KBM-7 (cell line): ENCODE measurements around the gene MFSD6.

Experiments used
- DNase-seq: peaks from one replicate; pipeline ENCODE4 v3.0.0-alpha.2; 2015
- in situ Hi-C: fragments of 300-500 bp; cut with MboI; formaldehyde crosslinking; loops from 2 replicates; pipeline ENCODE4 v1.14.3; 2020; ENCODE audit warnings: low sequenced_read_pairs, low pct_unique_long_range_greater_than_20kb, mixed read lengths

The MFSD6 gene

GRCh38 chr2:190402986-190403603 is 5.1 kb upstream of the MFSD6 start:
- in situ Hi-C loops, result no loop called here
- no peak for DNase-seq

- DNase-seq, result peak; percentile 85
- in situ Hi-C loops, result no loop called here
Observed at GRCh38 chr2:190404487-190404886, 3.7 kb upstream of the MFSD6 start.

GRCh38 chr2:190405070-190405469 is 3.1 kb upstream of the MFSD6 start:
- in situ Hi-C loops, result no loop called here
- no peak for DNase-seq

GRCh38 chr2:190405995-190406394 is 2.2 kb upstream of the MFSD6 start:
- in situ Hi-C loops, result no loop called here
- no peak for DNase-seq

- in situ Hi-C loops, result no loop called here
- no peak for DNase-seq
Observed at GRCh38 chr2:190406805-190407204, 1.4 kb upstream of the MFSD6 start.

GRCh38 chr2:190407246-190407661 is 901 bp upstream of the MFSD6 start:
- in situ Hi-C loops, result no loop called here
- no peak for DNase-seq

- peak; percentile 81 for DNase-seq
- in situ Hi-C loops, result no loop called here
Observed at GRCh38 chr2:190408538-190409271, 550 bp downstream of the MFSD6 start.

- in situ Hi-C loops, result no loop called here
- peak; percentile 11 for DNase-seq
Observed at GRCh38 chr2:190409616-190410015, 1.5 kb downstream of the MFSD6 start.

- in situ Hi-C loops, result no loop called here
- peak; percentile 29 for DNase-seq
Observed at GRCh38 chr2:190410166-190410565, 2.0 kb downstream of the MFSD6 start.

GRCh38 chr2:190412966-190413365 is 4.8 kb downstream of the MFSD6 start:
- in situ Hi-C loops, result no loop called here
- no peak for DNase-seq

GRCh38 chr2:190413421-190413820 is 5.3 kb downstream of the MFSD6 start:
- in situ Hi-C loops, result no loop called here
- peak; percentile 57 for DNase-seq

GRCh38 chr2:190415251-190415650 is 7.1 kb downstream of the MFSD6 start:
- in situ Hi-C loops, result no loop called here
- DNase-seq, result no peak

GRCh38 chr2:190415794-190416775 is 7.9 kb downstream of the MFSD6 start:
- in situ Hi-C loops, result no loop called here
- no peak for DNase-seq

- in situ Hi-C loops, result no loop called here
- no peak for DNase-seq
Observed at GRCh38 chr2:190417045-190417842, 9.1 kb downstream of the MFSD6 start.

GRCh38 chr2:190418727-190419126 is 10.6 kb downstream of the MFSD6 start:
- DNase-seq, result no peak

GRCh38 chr2:190420801-190421200 is 12.6 kb downstream of the MFSD6 start:
- in situ Hi-C loops, result no loop called here
- no peak for DNase-seq

More at GRCh38 chr2:190418727-190419126, 10.6 kb downstream of the MFSD6 start:
- in situ Hi-C loops, result no loop called here

- no peak for DNase-seq
- in situ Hi-C loops, result no loop called here
Observed at GRCh38 chr2:190425221-190425866, 17.2 kb downstream of the MFSD6 start.

- no peak for DNase-seq
- in situ Hi-C loops, result no loop called here
Observed at GRCh38 chr2:190425883-190426658, 17.9 kb downstream of the MFSD6 start.
